Left forelimb (tissue), 1 donor: ENCODE measurements around the gene COL16A1.

Experiments
- DNase-seq: peaks from one replicate; pipeline ENCODE4 v3.0.0-alpha.2; 2018; ENCODE audit warnings: low spot score

Gene COL16A1

DNA sequence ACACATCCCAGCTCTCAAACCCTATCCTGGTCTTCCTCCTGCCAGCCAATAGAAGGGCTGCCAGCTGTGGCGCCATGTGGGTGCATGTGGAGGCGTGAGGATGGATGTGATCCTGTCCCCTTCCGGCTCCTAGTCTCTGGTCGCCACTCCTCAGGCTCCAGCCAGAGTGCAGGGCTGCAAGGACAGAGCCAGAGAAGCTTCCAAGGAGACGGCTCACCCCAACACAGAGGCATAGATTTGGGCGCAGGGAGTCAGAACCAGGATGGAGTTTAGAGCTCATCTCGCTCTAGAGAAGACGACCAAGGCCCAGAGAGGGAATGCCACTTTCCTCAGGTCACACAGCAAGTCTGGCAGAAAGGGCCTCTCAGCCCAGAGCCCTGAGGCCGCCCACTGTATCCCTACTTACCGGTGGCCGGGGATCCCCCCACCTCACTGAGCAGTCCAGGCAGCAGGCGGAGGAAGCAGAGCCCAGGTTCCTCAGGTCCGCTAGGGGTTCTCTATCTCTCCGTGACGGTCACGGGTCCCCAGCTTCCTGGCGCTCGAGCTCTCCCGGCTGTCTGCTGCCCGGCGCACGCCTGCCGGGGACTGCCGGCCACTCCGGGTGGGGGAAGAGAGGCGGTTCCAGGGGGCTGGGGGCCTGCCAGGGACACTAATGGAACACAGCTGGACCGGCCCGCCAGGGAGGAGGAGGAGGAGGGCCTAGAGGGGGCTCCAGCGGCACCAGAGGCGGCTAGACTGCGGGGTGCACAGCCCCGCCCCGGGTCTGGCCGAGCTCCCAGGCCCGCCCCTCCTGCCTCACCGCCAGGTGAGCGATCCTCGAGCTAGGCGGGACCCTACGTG lies at the start of gene COL16A1:
TSS of gene COL16A1 (minus strand) at position 587 of the 840 bp plus-strand sequence. CDS start 1,824 bp downstream, outside the sequence.
- peak; percentile 95 for DNase-seq

DNA sequence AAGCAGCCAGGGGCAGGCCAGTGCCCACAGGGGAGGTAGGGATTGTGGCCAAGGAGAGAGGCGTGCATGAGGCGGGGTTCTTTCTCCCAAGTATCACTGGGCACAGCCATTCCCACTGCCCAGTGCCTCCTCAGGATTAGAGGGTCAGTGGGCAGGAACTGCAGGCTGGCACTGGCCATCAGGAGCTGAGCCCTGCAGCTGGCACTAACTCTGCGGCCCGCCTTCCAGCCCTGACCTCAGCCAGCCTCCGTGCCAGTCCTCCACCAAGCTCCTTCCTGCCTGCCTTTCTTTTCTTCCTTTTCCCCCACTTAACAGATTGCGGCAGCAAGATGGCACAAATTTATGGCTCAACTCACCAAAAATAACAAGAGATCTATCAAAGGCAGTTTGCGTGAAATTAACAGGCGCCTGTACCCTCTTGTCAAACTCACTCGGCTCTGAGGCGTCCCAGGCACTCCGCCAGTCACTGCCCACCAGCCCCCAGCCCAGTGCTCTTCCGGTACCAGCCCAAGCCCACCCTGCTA lies 49.2 kb upstream of the COL16A1 start:
- DNase-seq, result no peak

- no peak for DNase-seq
These were observed 48.4 kb upstream of the COL16A1 start for GRCh38 chr1:31752258-31752657.

DNA sequence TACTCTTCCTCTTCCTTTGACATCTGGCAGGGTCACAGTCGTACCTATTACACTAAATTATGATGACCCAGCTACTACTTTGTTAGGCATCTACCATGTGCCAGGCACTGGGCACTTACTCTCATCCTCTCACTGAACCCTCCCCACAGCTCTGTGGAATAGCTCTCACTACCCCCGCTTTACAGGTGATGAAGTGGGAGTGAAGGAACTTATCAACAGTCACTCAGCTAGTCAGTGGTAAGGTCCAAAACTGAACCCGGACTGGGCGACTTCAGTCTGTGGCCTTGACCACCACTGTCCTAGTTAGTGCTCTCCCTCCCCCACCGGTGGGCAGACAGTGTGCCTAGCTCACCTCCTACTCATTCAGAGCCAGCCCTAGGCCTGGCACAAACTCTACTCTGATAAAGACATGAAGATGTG lies 48.0 kb upstream of the COL16A1 start:
- no peak for DNase-seq

- no peak for DNase-seq
These were observed 47.2 kb upstream of the COL16A1 start for GRCh38 chr1:31750858-31751510.

- DNase-seq, result no peak
These were observed 46.2 kb upstream of the COL16A1 start for GRCh38 chr1:31749785-31750735.

GRCh38 chr1:31748365-31748764 lies 44.5 kb upstream of the COL16A1 start:
- DNase-seq, result no peak

DNA sequence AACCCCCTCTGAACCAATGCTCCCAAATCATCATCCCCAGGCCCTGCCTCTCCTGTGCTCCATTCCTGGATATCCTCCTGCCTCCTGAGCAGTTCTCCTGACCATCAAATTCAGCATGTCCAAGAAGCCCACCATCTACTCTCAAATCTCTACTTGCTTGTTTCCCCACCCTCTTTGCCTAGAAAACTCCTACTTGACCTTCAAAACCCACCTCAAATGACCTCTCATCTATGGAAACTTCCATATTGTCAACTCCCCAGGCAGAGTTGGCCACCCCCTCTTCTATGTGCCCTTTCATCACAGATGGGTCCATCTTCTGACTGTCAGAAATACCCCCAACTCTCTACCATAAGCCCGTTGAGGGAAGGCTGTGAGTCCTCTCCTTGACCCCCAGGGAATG lies 43.5 kb upstream of the COL16A1 start:
- no peak for DNase-seq

DNA sequence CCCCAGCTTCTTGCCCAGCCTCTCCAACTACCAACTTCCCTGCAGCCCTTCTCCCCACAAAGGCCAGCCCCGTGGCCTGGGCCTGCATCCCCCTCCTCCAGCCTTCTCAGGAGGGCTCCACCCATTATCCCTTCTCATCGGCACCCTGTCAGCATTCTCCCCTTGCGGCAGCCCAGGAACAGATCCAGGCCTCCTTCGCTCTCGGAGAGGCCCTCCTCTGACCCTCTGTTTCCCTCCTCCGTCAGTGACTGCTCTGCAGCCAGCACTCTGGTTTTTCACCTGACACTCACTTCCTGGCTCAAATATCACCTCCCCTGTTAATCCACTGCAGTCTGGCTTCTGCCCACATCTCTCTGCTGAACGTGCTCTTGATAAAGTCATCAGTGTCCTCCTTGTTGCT lies 42.9 kb upstream of the COL16A1 start:
- DNase-seq, result no peak

DNA sequence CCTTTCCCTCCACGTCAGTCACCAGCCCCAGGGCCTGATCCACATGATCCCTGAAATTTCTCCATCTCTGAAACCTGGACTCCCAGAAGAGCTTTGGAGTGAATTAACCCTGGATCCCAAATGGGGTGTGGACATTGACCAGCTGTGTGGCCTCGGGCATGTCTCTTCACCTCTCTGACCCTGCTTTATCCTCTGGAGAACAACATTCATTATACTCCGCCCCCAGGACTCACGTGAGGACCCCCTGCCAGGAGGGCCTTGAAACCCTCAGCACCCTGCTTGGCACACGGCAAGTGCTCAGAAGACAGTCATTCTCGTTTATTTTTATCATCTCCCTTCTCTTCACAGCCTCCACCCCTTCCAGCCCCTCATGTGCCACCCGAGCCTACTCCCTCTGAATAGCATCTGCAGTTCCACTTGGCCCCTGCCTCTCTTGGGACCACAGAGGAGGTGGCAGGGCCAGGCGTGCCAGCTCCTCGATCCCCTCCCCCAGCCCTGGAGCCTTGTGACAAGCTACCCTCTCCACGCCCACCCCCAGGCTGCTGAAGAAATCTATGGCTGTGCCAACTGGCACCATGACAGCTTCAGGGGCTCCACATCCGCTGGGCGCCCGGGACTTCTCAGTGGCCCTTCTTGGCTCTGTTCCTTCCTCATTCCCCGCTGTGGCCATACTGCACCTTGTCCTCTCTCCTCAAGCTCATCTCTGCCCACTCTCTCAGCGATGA lies 42.3 kb upstream of the COL16A1 start:
- no peak for DNase-seq

DNA sequence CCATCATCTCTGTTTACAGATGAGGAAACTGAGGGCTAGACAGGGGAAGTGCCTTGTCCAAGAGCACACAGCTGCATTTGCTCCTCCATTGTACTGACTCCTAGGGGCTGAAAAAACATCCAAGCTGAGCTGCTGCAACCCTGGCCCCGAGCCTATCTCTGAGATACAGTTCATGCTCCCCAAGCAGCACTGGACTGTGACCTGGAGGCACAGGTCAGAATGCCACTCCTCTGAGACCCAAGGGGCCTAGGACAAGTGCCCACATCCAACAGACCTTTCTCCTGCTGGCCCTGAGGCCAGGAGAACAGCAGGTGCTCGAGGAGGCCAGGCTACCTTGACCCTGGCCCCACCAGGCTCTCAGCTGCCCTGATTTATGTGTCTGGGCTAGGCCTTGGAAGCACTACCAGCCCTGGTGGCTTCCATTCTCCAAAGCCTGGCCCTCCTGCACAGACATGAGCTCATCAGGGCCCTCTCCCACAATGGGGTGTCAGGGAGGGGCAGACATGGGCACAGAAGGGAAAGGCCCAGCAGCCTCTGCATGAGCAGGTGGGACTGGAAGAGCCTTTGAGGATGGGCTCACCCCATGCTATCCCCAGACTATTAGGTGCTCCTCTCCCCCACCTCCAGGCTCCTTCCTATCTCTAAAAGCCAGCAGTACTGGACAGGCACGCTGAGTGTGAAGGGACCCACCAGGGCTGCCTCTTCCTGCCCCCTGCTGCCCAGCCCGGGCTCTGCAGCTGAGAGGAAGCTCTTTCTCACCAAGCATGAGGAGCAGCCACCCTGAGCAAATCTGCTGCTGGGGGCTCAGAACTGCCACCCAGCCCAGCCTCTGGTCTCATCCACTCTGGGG lies 41.5 kb upstream of the COL16A1 start:
- DNase-seq, result peak; percentile 80

- DNase-seq, result no peak
These were observed 40.5 kb upstream of the COL16A1 start for GRCh38 chr1:31744165-31744888.

DNA sequence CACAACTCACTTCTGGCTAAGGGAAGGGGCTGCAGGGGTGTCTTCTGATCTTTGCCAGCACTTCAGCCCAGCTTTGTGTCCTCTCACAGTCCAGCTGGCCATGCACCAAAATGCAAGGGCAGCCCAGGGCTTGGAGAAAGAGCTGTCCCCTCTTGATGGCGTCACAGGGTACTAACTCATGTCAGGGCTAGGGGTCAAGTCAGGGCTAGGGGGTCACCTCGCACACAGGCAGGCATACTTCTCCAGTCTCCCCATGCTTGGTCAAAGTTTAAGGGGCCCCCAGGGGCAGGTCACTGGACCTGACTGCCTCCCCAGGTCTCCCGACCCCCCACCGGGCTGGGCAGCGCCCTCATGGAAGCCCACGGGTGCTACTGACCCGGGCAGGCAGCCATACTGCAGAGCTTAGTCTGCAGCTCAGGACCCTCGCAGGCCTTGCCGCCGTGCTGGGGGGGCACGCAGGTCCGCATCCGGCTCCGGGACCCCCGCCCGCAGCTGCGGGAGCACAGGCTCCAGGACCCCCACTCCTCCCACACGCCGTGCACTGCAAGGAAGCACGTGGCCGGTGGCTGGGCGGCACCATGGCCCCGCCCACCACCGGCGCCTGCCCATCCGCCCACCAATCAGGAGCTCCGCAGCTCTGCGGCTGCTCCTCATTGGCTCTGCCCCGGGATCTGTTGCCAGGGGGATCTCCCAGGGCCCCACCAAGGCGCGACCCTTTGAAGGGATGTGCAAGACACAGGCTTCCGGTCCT lies 38.8 kb upstream of the COL16A1 start:
- no peak for DNase-seq

DNA sequence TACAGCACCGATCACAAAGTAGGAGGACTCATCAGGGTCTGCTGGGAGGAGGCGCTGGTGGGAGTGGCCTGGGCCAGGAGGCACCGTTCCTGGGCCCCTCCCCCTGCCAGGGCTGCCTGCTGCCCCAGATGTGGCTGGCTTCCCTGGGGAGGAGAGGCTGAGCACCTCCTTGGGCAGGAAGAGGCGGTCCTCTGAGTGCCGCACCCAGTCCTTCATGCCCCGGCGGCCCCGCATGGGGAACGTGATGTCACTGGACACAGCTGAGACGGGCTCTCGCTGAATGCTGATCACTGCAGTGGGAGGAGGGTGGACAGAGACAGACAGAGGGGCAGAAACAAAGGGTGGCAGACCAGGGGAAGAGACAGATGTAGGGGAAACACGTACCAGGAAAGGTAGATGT lies 35.5 kb upstream of the COL16A1 start:
- no peak for DNase-seq

DNA sequence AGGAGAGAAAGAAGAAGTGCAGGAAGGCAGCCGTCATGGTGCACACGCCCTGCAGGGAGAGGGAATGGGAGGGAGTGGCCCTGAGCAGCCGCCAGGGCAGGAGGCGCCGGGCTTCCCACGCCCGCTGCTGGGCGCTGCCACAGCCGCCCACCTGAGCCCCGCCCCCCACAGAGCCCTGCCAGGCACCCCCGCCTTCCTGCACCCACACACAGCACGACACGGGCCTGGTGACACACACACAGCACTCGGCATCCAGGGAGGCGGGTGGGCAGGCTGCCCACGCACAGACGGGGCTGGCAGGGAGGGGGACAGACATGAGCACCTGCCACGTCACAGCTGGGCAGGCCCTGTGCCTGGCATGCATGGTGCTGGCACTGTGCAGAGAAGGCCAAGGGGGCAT lies 32.9 kb upstream of the COL16A1 start:
- DNase-seq, result no peak

- no peak for DNase-seq
These were observed 31.8 kb upstream of the COL16A1 start for GRCh38 chr1:31735571-31735970.

DNA sequence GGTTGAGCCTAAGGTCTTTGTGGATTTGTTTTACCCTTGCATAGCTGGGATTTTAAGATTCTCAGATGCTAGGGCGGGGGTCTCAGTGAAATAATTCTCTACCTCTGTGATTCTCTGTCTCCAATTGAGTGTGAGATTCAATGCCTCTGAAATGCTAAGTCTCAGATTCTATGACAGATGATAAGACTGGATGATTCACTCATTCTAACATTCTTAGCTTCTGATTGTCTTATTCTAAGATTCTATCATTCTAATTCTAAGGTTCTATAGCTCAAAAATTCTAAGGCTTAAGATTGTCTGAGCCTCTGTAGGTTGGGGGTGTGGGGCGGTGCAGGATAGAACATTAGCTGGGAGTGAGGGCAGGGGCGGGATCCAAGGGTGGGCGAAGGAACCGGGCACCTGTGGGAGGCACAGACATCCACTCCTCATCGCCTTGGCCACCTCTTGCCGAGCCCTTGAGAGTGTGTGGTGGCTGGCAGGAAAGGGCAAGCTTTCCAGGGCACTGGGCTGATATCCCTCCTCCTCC lies 30.8 kb upstream of the COL16A1 start:
- no peak for DNase-seq

DNA sequence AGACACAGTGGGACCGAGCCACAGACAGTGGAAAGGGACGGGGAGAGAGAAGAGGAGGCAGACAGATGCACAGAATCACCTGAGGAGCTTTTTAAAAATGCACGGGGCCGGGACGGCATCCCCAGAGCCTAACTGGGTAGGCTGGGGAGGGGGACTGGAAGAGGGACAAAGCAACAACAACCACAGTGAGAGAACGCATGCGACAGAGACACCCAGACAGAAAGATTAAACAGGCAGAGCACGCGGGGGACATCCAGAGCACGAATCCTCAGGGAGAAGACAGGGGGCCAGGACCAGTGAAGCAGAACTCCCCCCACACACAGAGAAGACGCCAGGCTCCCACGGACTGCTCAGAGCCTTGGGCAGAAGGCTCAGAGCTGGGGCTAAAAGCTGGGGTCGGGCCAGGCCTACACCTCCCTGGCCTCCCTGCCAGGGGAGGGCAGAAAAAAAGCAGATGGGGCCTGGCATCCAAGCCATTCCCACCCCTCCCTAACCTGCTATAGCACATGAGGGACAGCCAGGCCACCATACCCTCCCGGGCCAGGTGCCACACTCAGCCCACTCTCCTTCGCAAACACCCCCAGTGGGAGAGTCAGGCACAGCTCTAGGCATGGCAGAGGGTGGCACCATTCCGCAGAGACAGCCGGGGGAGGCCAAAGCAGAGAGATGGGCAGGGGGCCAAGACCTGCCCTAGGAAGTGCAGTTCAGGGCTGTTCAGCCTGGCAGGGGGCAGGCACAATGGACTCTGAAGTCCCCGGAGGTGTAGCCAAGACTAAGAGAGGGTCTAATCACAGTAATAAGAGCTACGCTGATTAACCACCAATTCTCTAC lies 29.8 kb upstream of the COL16A1 start:
- no peak for DNase-seq
